OCI-LY7 (cell line): Measurements from ENCODE around the gene VPS4B. TPM values are rescaled to one million over a fixed set of nuclear protein-coding genes. Genes with fewer than 3 reads are reported as not detected.

Experiments
- BruUV-seq: library from RNA; stranded (reverse); fragments of 400-500 nt; replicated peaks from 2 replicates; lab custom pipeline; 2021; lab: Mats Ljungman, UMichigan
- CTCF ChIA-PET: fragments of 300-600 bp; sonication (Branson Sonifier 250); formaldehyde crosslinking; loops from one replicate; lab custom pipeline; 2022; ENCODE audit warnings: antibody characterized with exemption; ENCODE audit not compliant: unreplicated experiment; lab: Charles Lee
- POLR2A ChIA-PET: fragments of 300-600 bp; sonication (Branson Sonifier 250); formaldehyde crosslinking; loops from one replicate; lab custom pipeline; 2022; ENCODE audit warnings: antibody characterized with exemption; lab: Charles Lee
- DNase-seq: peaks from one replicate; pipeline ENCODE4 v3.0.0-alpha.2; 2015; ENCODE audit warnings: low spot score
- H2AFZ ChIP-seq: fragments of 200-600 bp; sonication (generic), shearing (Covaris generic); 2 replicates; pipeline ENCODE4 v1.6.1; 2014; ENCODE audit warnings: mild to moderate bottlenecking, antibody characterized with exemption, low read length, moderate library complexity
- H3K27ac ChIP-seq: fragments of 200-600 bp; sonication (generic); 2 replicates; pipeline ENCODE4 v1.5.1; 2014; ENCODE audit warnings: mixed run types, low read depth, mild to moderate bottlenecking, moderate library complexity, low read length, inconsistent platforms; ENCODE audit not compliant: poor library complexity, severe bottlenecking
- H3K36me3 ChIP-seq: fragments of 200-600 bp; sonication (generic); 2 replicates; pipeline ENCODE4 v1.6.1; 2014; ENCODE audit warnings: mild to moderate bottlenecking, antibody characterized with exemption, low read length, moderate library complexity, mixed read lengths; ENCODE audit not compliant: insufficient read depth
- H3K4me1 ChIP-seq: fragments of 200-600 bp; sonication (generic); 2 replicates; pipeline ENCODE4 v1.5.1; 2014; ENCODE audit warnings: mild to moderate bottlenecking, low read length; ENCODE audit not compliant: insufficient read depth, poor library complexity, severe bottlenecking
- H3K4me2 ChIP-seq: fragments of 200-600 bp; sonication (generic); 2 replicates; pipeline ENCODE4 v1.6.1; 2014; ENCODE audit warnings: mild to moderate bottlenecking, low read length
- H3K4me3 ChIP-seq: fragments of 200-600 bp; sonication (generic); 2 replicates; pipeline ENCODE4 v1.5.1; 2014; ENCODE audit warnings: mild to moderate bottlenecking, low read depth, low read length; ENCODE audit not compliant: poor library complexity, severe bottlenecking
- H3K79me2 ChIP-seq: fragments of 200-600 bp; sonication (generic); 2 replicates; pipeline ENCODE4 v1.6.1; 2016; ENCODE audit warnings: low read depth, mild to moderate bottlenecking, low read length, moderate library complexity, mixed read lengths; ENCODE audit not compliant: insufficient read depth
- H3K9me2 ChIP-seq: fragments of 200-600 bp; sonication (generic); 2 replicates; pipeline ENCODE4 v1.6.1; 2016; ENCODE audit warnings: mild to moderate bottlenecking, low read length, mixed read lengths; ENCODE audit not compliant: insufficient read depth
- H3K9me3 ChIP-seq: fragments of 200-600 bp; sonication (generic); 2 replicates; pipeline ENCODE4 v1.6.1; 2014; ENCODE audit warnings: mild to moderate bottlenecking, mixed run types, low read length, mixed read lengths
- H4K20me1 ChIP-seq: fragments of 200-600 bp; sonication (generic); 2 replicates; pipeline ENCODE4 v1.6.1; 2014; ENCODE audit warnings: mild to moderate bottlenecking, antibody characterized with exemption, low read length, moderate library complexity, mixed read lengths; ENCODE audit not compliant: insufficient read depth
- EZH2phosphoT487 ChIP-seq: fragments of 200-600 bp; sonication (generic); IDR thresholded peaks from 2 replicates; pipeline ENCODE4 v1.6.1; 2018; ENCODE audit warnings: low read depth, borderline replicate concordance, mild to moderate bottlenecking, mixed run types, antibody characterized with exemption, low read length, moderate library complexity, mixed read lengths
- intact Hi-C: fragments of 100-400 bp; cut with micrococcal nuclease; formaldehyde crosslinking; loops from one replicate; pipeline ENCODE4 v1.10.0; 2022; ENCODE audit not compliant: unreplicated experiment
- total RNA-seq, 2 experiments: library from RNA; depleted of rRNA in 1 of 2; stranded (reverse); fragments of >200 nt in 1 of 2; shearing (Covaris generic) in 1 of 2; gene quantifications; 2 replicates each; pipeline ENCODE4 v1.2.3, GENCODE V29; 2014 to 2022
- TF ChIP-seq, protein P1 (sequence below): fragments of 200-600 bp; sonication (generic); conservative IDR thresholded peaks from 2 replicates; pipeline ENCODE4 v1.5.1; 2014; ENCODE audit warnings: mild to moderate bottlenecking, antibody characterized with exemption, low read length, moderate library complexity, mixed read lengths

The VPS4B gene
- total RNA-seq, 2 experiments from 2014 or later, result 12.3 to 22.9 TPM

DNA sequence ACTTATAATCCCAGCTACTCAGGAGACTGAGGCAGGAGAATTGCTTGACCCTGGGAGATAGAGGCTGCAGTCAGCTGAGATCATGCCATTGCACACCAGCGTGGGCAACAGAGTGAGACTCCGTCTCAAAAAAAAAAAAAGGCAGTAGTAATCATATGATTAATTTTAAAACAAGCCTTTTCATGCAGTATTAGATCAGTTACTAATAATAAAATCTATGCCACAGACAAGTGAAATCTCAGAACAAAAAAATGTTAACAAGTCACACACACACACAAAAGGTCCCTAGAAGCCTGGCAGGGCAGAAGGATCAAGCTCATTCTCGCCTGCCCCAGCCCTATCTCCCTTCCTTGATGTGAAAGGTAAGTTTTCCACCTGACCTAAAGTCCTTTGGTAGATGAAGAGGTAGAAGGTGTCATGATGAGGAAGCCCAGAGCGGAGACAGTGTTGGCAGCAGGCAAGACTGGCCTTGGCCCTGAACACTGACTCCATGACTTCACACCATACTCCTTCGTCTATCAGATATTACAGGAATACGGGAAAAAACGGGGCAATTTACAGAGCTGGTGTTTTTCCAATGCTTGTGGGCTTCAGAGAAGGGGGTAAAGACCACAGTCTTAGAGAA lies 65.9 kb downstream of the VPS4B start:
- Histone ChIP-seq H3K9me3 (no peaks in the 10 kb centered on the region), H3K4me1 (no peaks in the 10 kb centered on the region), H4K20me1 (no peaks in the 10 kb centered on the region), H3K4me2 (no peak overlapping the region), H2AFZ (no peak overlapping the region), H3K27ac (no peak overlapping the region), H3K79me2 (no peaks in the 10 kb centered on the region), H3K9me2 (no peaks in the 10 kb centered on the region), H3K36me3 (peaks cover 17% of the 10 kb centered on the region), H3K4me3 (no peak overlapping the region)
- DNase-seq, result no peak
- ChIA-PET POLR2A (interaction anchor here (0.6 to 0.7 kb wide), 2 partner anchors 9 to 332 kb away, joined by 3 read pairs; no protein-coding TSS in a partner anchor), CTCF (no interaction called here)
- no TSS peak for BruUV-seq
- TF ChIP-seq, protein P1, sequence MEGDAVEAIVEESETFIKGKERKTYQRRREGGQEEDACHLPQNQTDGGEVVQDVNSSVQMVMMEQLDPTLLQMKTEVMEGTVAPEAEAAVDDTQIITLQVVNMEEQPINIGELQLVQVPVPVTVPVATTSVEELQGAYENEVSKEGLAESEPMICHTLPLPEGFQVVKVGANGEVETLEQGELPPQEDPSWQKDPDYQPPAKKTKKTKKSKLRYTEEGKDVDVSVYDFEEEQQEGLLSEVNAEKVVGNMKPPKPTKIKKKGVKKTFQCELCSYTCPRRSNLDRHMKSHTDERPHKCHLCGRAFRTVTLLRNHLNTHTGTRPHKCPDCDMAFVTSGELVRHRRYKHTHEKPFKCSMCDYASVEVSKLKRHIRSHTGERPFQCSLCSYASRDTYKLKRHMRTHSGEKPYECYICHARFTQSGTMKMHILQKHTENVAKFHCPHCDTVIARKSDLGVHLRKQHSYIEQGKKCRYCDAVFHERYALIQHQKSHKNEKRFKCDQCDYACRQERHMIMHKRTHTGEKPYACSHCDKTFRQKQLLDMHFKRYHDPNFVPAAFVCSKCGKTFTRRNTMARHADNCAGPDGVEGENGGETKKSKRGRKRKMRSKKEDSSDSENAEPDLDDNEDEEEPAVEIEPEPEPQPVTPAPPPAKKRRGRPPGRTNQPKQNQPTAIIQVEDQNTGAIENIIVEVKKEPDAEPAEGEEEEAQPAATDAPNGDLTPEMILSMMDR, result no peak
- no peak for TF ChIP-seq EZH2phosphoT487
- intact Hi-C loops, result no loop called here

DNA sequence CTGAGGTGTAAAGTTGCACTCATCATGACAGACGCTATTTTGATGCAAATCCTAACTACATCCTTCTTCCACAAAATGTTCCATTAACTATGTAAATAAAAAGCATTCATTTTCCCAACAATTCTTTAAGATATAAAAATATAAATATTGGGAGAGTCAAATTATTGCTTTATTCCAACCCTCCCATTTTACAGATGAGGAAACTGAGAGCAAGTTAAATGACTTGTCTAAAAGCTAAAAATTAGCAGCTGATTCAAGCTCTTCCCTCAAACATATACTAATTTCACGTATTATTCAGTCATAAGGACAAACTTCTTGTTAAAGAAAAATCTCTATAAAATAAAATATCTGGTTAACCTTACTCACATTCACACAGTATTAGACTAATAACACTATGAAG lies 72.0 kb downstream of the VPS4B start:
- ChIA-PET POLR2A (interaction anchor here (0.6 kb wide), 1 partner anchor 88 kb away, joined by 3 read pairs; no protein-coding TSS in a partner anchor), CTCF (no interaction called here)
- Histone ChIP-seq H2AFZ (no peak overlapping the region), H3K36me3 (peaks cover 14% of the 10 kb centered on the region), H3K79me2 (no peaks in the 10 kb centered on the region), H3K9me3 (no peaks in the 10 kb centered on the region), H3K9me2 (no peaks in the 10 kb centered on the region), H4K20me1 (no peaks in the 10 kb centered on the region), H3K4me1 (peaks cover 5% of the 10 kb centered on the region), H3K27ac (no peak overlapping the region), H3K4me2 (no peak overlapping the region), H3K4me3 (no peak overlapping the region)
- DNase-seq, result no peak
- no TSS peak for BruUV-seq
- intact Hi-C loops, result no loop called here
- no peak for TF ChIP-seq EZH2phosphoT487

GRCh38 chr18:63348508-63349136 lies 73.7 kb downstream of the VPS4B start:
- no peaks in the 10 kb centered on the region for H3K9me3 ChIP-seq
- H3K4me2 ChIP-seq, result peak overlapping the region; percentile 29; the same call in 1 of the 2 replicates
- H3K36me3 ChIP-seq, result peaks cover 7% of the 10 kb centered on the region
- H3K9me2 ChIP-seq, result no peaks in the 10 kb centered on the region
- intact Hi-C loops, result no loop called here
- ChIA-PET CTCF (no interaction called here), POLR2A (no interaction called here)
- no peak overlapping the region for H3K4me3 ChIP-seq
- H3K27ac ChIP-seq, result no peak overlapping the region
- peaks cover 5% of the 10 kb centered on the region for H3K4me1 ChIP-seq
- H3K79me2 ChIP-seq, result no peaks in the 10 kb centered on the region
- peak; percentile 1 for DNase-seq
- H4K20me1 ChIP-seq, result no peaks in the 10 kb centered on the region
- H2AFZ ChIP-seq, result no peak overlapping the region
- no TSS peak for BruUV-seq
- TF ChIP-seq, protein P1, result no peak
- no peak for TF ChIP-seq EZH2phosphoT487
